IMR-90 (cell line): Measurements from ENCODE around the gene CABP7. TPM values are rescaled to one million over a fixed set of nuclear protein-coding genes. Genes with fewer than 3 reads are reported as not detected.

Experiments
- ATAC-seq: fragments of 200-7000 bp; cut with Tn5 transposase; 2 replicates; pipeline ENCODE4 v1.9.1; 2020; ENCODE audit warnings: low read depth, mild to moderate bottlenecking, moderate library complexity
- BruUV-seq: library from RNA; stranded (reverse); fragments of 400-500 nt; replicated peaks from 2 replicates; lab custom pipeline; 2021; lab: Mats Ljungman, UMichigan
- CTCF ChIA-PET: fragments of 300-600 bp; formaldehyde crosslinking; extraction: SDS; loops from one replicate; lab custom pipeline; 2021; ENCODE audit warnings: antibody characterized with exemption; lab: Yijun Ruan, JAX
- POLR2A ChIA-PET: fragments of 300-600 bp; sonication (Branson Sonifier 250); formaldehyde crosslinking; loops from one replicate; lab custom pipeline; 2022; ENCODE audit warnings: antibody characterized with exemption; ENCODE audit not compliant: unreplicated experiment; lab: Charles Lee
- DNase-seq: peaks from one replicate; pipeline ENCODE4 v3.0.0; 2013
- H2AFZ ChIP-seq: replicated peaks from 2 replicates; pipeline ENCODE3; 2013; ENCODE audit warnings: low read length, mild to moderate bottlenecking; ENCODE audit not compliant: poor library complexity
- H2AK5ac ChIP-seq: 2 replicates; pipeline ENCODE4 v1.6.1; 2013; ENCODE audit warnings: low read depth, low read length, inconsistent platforms
- H2AK9ac ChIP-seq: replicated peaks from 2 replicates; pipeline ENCODE3; 2013; ENCODE audit warnings: mild to moderate bottlenecking, low read depth, low read length, moderate library complexity; ENCODE audit not compliant: poor library complexity
- H2BK120ac ChIP-seq: 2 replicates; pipeline ENCODE4 v1.6.1; 2013; ENCODE audit warnings: low read depth, low read length, inconsistent platforms
- H2BK15ac ChIP-seq: 3 replicates; pipeline ENCODE4 v1.6.1; 2013; ENCODE audit warnings: low read depth, low read length, inconsistent platforms
- H2BK20ac ChIP-seq: 2 replicates; pipeline ENCODE4 v1.6.1; 2013; ENCODE audit warnings: low read depth, mild to moderate bottlenecking, inconsistent platforms, low read length, moderate library complexity
- H2BK5ac ChIP-seq: 2 replicates; pipeline ENCODE4 v1.6.1; 2013; ENCODE audit warnings: mild to moderate bottlenecking, low read depth, low read length, inconsistent platforms; ENCODE audit not compliant: poor library complexity, severe bottlenecking
- H3K14ac ChIP-seq: replicated peaks from 2 replicates; pipeline ENCODE4 v1.6.1; 2013; ENCODE audit warnings: low read depth, low read length, inconsistent platforms
- H3K18ac ChIP-seq: 2 replicates; pipeline ENCODE4 v1.6.1; 2013; ENCODE audit warnings: low read depth, low read length, control low read depth
- H3K23ac ChIP-seq: 2 replicates; pipeline ENCODE4 v1.6.1; 2013; ENCODE audit warnings: low read depth, low read length, inconsistent platforms
- H3K27ac ChIP-seq: 2 replicates; pipeline ENCODE4 v1.5.1; 2013; ENCODE audit warnings: mild to moderate bottlenecking, control low read depth, low read length; ENCODE audit not compliant: insufficient read depth
- H3K27me3 ChIP-seq: 2 replicates; pipeline ENCODE4 v1.6.1; 2013; ENCODE audit warnings: low read length; ENCODE audit not compliant: control insufficient read depth, insufficient read depth
- H3K36me3 ChIP-seq: 2 replicates; pipeline ENCODE4 v1.6.1; 2013; ENCODE audit warnings: low read length, mixed read lengths; ENCODE audit not compliant: control insufficient read depth, insufficient read depth
- H3K4ac ChIP-seq: 2 replicates; pipeline ENCODE4 v1.6.1; 2013; ENCODE audit warnings: low read depth, low read length, inconsistent platforms
- H3K4me1 ChIP-seq: 2 replicates; pipeline ENCODE4 v1.6.1; 2013; ENCODE audit warnings: low read length, mixed read lengths; ENCODE audit not compliant: control insufficient read depth, insufficient read depth
- H3K4me2 ChIP-seq: 2 replicates; pipeline ENCODE4 v1.6.1; 2013; ENCODE audit warnings: low read depth, mild to moderate bottlenecking, control low read depth, low read length, moderate library complexity
- H3K4me3 ChIP-seq: 2 replicates; pipeline ENCODE4 v1.5.1; 2013; ENCODE audit warnings: low read depth, mild to moderate bottlenecking, control low read depth, low read length, moderate library complexity; ENCODE audit not compliant: insufficient read depth
- H3K56ac ChIP-seq: 2 replicates; pipeline ENCODE4 v1.6.1; 2013; ENCODE audit warnings: low read length, inconsistent platforms; ENCODE audit not compliant: insufficient read depth; ENCODE audit errors: extremely low read depth
- H3K79me1 ChIP-seq, 2 experiments: 2 replicates each; pipeline ENCODE4 v1.6.1; 2013; ENCODE audit warnings: low read length in 2 of 2, inconsistent platforms in 1 of 2, low read depth in 1 of 2
- H3K9ac ChIP-seq: 2 replicates; pipeline ENCODE4 v1.6.1; 2013; ENCODE audit warnings: low read depth, low read length, control low read depth
- H3K9me1 ChIP-seq: 2 replicates; pipeline ENCODE4 v1.6.1; 2013; ENCODE audit warnings: low read length, inconsistent platforms; ENCODE audit not compliant: insufficient read depth
- H3K9me3 ChIP-seq: 2 replicates; pipeline ENCODE4 v1.6.1; 2013; ENCODE audit warnings: low read length; ENCODE audit not compliant: control insufficient read depth, insufficient read depth
- H4K20me1 ChIP-seq: 2 replicates; pipeline ENCODE4 v1.6.1; 2013; ENCODE audit warnings: low read length, inconsistent platforms; ENCODE audit not compliant: insufficient read depth
- H4K5ac ChIP-seq: 2 replicates; pipeline ENCODE4 v1.6.1; 2013; ENCODE audit warnings: mild to moderate bottlenecking, low read depth, low read length, control low read depth
- H4K8ac ChIP-seq, 2 experiments: 2 replicates each; pipeline ENCODE4 v1.6.1; 2013; ENCODE audit warnings: low read depth in 2 of 2, low read length in 2 of 2, control low read depth in 1 of 2, inconsistent platforms in 1 of 2
- H4K91ac ChIP-seq: 2 replicates; pipeline ENCODE4 v1.6.1; 2013; ENCODE audit warnings: low read depth, low read length, inconsistent platforms; ENCODE audit not compliant: insufficient read depth
- CHD1 ChIP-seq: IDR thresholded peaks from 2 replicates; pipeline ENCODE4 v1.6.1; 2012; ENCODE audit warnings: low read depth, low read length, improper control_type of control experiment
- CTCF ChIP-seq: conservative IDR thresholded peaks from 2 replicates; pipeline ENCODE4 v1.5.1; 2012; ENCODE audit warnings: mild to moderate bottlenecking, low read depth, low read length, improper control_type of control experiment
- MAFK ChIP-seq: IDR thresholded peaks from 2 replicates; pipeline ENCODE4 v1.6.1; 2012; ENCODE audit warnings: low read depth, low read length, improper control_type of control experiment
- POLR2A ChIP-seq: IDR thresholded peaks from 2 replicates; pipeline ENCODE4 v1.6.1; 2012; ENCODE audit warnings: mild to moderate bottlenecking, low read depth, low read length
- RAD21 ChIP-seq: IDR thresholded peaks from 2 replicates; pipeline ENCODE4 v1.6.1; 2012; ENCODE audit warnings: low read length, improper control_type of control experiment
- RCOR1 ChIP-seq: IDR thresholded peaks from 2 replicates; pipeline ENCODE4 v1.6.1; 2012; ENCODE audit warnings: mild to moderate bottlenecking, low read length, improper control_type of control experiment; ENCODE audit not compliant: insufficient replicate concordance
- WGBS, 2 experiments: methylation state at CpG; one replicate each; pipeline versions ENCODE4 v1.1.5 to v1.1.7; 2013; ENCODE audit warnings: missing lambda C conversion rate in 2 of 2; ENCODE audit not compliant: insufficient read length in 1 of 2; ENCODE audit errors: extremely low coverage in 2 of 2; 5-methylcytosine and 5-hydroxymethylcytosine counted together
- dilution Hi-C: fragments of 300-500 bp; cut with HindIII; formaldehyde crosslinking; loops from one replicate; pipeline ENCODE4 v1.14.3; 2018; ENCODE audit warnings: low sequenced_read_pairs; ENCODE audit not compliant: unreplicated experiment
- in situ Hi-C: fragments of 300-500 bp; cut with MboI; formaldehyde crosslinking; loops from 3 replicates; pipeline ENCODE4 v1.14.3; 2019; ENCODE audit warnings: low sequenced_read_pairs, inconsistent platforms, mixed read lengths
- intact Hi-C: fragments of 100-400 bp; cut with micrococcal nuclease; formaldehyde crosslinking; loops from 2 replicates; pipeline ENCODE4 v1.10.0; 2022
- polyA plus RNA-seq, 3 experiments: library from polyadenylated mRNA; depleted of rRNA; stranded (reverse); fragments of >200 nt; gene quantifications; 2 replicates each; pipeline ENCODE4 v1.2.3, GENCODE V29; 2012; ENCODE audit warnings: low replicate concordance in 1 of 3
- total RNA-seq: library from RNA; depleted of rRNA; stranded (reverse); fragments of >200 nt; gene quantifications from 2 replicates; pipeline ENCODE4 v1.2.3, GENCODE V29; 2012
- TF ChIP-seq, protein P1 (sequence below): fragments of 150-350 bp; IDR thresholded peaks from 2 replicates; pipeline ENCODE4 v1.6.1; 2016; ENCODE audit warnings: low read depth, mild to moderate bottlenecking, low read length, moderate library complexity, borderline replicate concordance

CABP7 gene
- total and polyA plus RNA-seq, 2 of the 4 experiments (the other 2 are of a cell fraction), result under 0.01 to 0.03 TPM

DNA sequence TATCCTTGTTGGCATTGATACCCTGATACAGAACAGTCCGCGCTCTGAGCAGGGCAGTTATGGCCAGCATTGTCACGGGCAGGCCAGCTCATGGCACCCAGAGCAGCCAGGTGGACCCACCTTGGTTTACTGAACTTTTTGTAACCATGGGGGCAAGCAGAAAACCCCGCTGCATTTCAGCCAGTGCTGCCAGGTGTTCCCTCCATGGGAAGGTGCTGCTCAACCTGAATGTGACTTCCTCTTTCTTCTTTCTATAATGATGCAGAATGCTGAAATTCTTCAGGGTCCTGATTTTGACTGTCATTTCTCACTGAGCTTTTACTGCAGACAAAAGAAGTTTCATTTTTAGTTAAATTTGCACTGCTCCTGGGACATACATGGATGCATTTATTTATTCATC is 35.6 kb upstream of the CABP7 start:
- no peak for ATAC-seq
- CTCF ChIA-PET, result no interaction called here
- no peak overlapping the region for H4K8ac ChIP-seq
- H3K23ac ChIP-seq, result no peak overlapping the region
- POLR2A ChIA-PET, result no interaction called here
- no peak overlapping the region for H2AK5ac ChIP-seq
- peaks cover 45% of the 10 kb centered on the region for H3K36me3 ChIP-seq
- no peak overlapping the region for H3K4me2 ChIP-seq
- no peak overlapping the region for H2BK120ac ChIP-seq
- no peak overlapping the region for H4K91ac ChIP-seq
- no peak for DNase-seq
- H3K9me3 ChIP-seq, result no peaks in the 10 kb centered on the region
- H2AFZ ChIP-seq, result no peak overlapping the region
- H3K18ac ChIP-seq, result no peak overlapping the region
- in situ Hi-C loops, result no loop called here
- TF ChIP-seq CTCF (no peak), RAD21 (no peak), CHD1 (no peak), POLR2A (no peak), RCOR1 (no peak), MAFK (no peak)
- TF ChIP-seq, protein P1, sequence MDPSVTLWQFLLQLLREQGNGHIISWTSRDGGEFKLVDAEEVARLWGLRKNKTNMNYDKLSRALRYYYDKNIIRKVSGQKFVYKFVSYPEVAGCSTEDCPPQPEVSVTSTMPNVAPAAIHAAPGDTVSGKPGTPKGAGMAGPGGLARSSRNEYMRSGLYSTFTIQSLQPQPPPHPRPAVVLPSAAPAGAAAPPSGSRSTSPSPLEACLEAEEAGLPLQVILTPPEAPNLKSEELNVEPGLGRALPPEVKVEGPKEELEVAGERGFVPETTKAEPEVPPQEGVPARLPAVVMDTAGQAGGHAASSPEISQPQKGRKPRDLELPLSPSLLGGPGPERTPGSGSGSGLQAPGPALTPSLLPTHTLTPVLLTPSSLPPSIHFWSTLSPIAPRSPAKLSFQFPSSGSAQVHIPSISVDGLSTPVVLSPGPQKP, result no peak
- intact Hi-C loops, result no loop called here
- H3K9me1 ChIP-seq, result no peaks in the 10 kb centered on the region; the same call in 1 of the 2 replicates
- peaks cover 7 to 20% of the 10 kb centered on the region in 2 experiments; a peak in 2 of 4 replicates for H3K79me1 ChIP-seq
- no peak overlapping the region for H3K9ac ChIP-seq
- H3K27me3 ChIP-seq, result no peaks in the 10 kb centered on the region
- H2BK15ac ChIP-seq, result no peak overlapping the region
- no peak overlapping the region for H3K14ac ChIP-seq
- H4K5ac ChIP-seq, result no peak overlapping the region
- H3K27ac ChIP-seq, result no peak overlapping the region
- 83% methylated on average over 1 of the region's 4 CpGs; no CpG with 5 or more reads in 1 of the 2 experiments for WGBS, 2 experiments
- H3K4me1 ChIP-seq, result 0 out of 2 replicates have a peak, but pooled peaks cover 2% of the 10 kb centered on the region
- no peak overlapping the region for H3K4ac ChIP-seq
- H4K20me1 ChIP-seq, result no peaks in the 10 kb centered on the region
- H3K4me3 ChIP-seq, result no peak overlapping the region
- no TSS peak for BruUV-seq
- no peak overlapping the region for H2BK20ac ChIP-seq
- dilution Hi-C loops, result loop anchor here (25.0 kb wide), 1 partner anchor 353 kb away; no protein-coding TSS in a partner anchor
- H3K56ac ChIP-seq, result no peak overlapping the region
- no peak overlapping the region for H2AK9ac ChIP-seq
- no peak overlapping the region for H2BK5ac ChIP-seq
